ENCODE results near the gene SASH1.

DNA sequence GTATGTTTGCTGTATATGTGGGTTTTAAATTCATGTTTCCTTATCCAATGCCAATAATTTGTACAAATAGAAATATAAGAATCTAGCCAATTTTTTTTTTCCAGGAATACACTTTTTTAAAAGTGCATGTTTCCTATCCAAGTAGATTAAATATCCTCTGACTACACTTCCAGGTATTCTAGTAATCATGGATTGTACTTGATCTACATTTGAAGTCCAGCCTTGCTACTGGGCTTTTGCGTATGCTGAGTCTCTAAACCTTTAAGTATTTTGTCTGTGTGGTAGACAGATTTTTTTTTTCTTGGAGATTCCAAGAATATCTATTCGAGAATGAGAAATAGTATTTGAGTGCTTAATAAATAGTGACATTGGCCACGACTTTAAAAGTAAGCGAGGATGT is 188.3 kb downstream of the SASH1 start:
- TF ChIP-seq, protein P1, sequence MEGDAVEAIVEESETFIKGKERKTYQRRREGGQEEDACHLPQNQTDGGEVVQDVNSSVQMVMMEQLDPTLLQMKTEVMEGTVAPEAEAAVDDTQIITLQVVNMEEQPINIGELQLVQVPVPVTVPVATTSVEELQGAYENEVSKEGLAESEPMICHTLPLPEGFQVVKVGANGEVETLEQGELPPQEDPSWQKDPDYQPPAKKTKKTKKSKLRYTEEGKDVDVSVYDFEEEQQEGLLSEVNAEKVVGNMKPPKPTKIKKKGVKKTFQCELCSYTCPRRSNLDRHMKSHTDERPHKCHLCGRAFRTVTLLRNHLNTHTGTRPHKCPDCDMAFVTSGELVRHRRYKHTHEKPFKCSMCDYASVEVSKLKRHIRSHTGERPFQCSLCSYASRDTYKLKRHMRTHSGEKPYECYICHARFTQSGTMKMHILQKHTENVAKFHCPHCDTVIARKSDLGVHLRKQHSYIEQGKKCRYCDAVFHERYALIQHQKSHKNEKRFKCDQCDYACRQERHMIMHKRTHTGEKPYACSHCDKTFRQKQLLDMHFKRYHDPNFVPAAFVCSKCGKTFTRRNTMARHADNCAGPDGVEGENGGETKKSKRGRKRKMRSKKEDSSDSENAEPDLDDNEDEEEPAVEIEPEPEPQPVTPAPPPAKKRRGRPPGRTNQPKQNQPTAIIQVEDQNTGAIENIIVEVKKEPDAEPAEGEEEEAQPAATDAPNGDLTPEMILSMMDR (IDR thresholded peaks at IDR 0.05): no peak
- TF ChIP-seq EZH2 (IDR thresholded peaks at IDR 0.05) (no peak), EZH2phosphoT487 (IDR thresholded peaks at IDR 0.05) (no peak)
